Fibroblast of villous mesenchyme (primary cell): Measurements from ENCODE around the gene PNPLA5. TPM values are rescaled to one million over a fixed set of nuclear protein-coding genes. Genes with fewer than 3 reads are reported as not detected.

Source experiments
- DNase-seq: peaks from one replicate; pipeline ENCODE4 v3.0.0-alpha.2; 2010; ENCODE audit warnings: low read depth
- H3K4me3 ChIP-seq: 2 replicates; pipeline ENCODE4 v1.5.1; 2011; ENCODE audit warnings: low read depth, mild to moderate bottlenecking, low read length
- total RNA-seq: library from RNA; depleted of rRNA; stranded (reverse); fragments of >200 nt; gene quantifications from 2 replicates; pipeline ENCODE4 v1.2.3, GENCODE V29; 2012
- TF ChIP-seq, protein P1 (sequence below): IDR thresholded peaks from 2 replicates; pipeline ENCODE4 v1.5.1; 2012; ENCODE audit warnings: low read depth, mild to moderate bottlenecking, low read length; ENCODE audit not compliant: insufficient read depth

PNPLA5 gene
- total RNA-seq, 1 donor = not detected

DNA sequence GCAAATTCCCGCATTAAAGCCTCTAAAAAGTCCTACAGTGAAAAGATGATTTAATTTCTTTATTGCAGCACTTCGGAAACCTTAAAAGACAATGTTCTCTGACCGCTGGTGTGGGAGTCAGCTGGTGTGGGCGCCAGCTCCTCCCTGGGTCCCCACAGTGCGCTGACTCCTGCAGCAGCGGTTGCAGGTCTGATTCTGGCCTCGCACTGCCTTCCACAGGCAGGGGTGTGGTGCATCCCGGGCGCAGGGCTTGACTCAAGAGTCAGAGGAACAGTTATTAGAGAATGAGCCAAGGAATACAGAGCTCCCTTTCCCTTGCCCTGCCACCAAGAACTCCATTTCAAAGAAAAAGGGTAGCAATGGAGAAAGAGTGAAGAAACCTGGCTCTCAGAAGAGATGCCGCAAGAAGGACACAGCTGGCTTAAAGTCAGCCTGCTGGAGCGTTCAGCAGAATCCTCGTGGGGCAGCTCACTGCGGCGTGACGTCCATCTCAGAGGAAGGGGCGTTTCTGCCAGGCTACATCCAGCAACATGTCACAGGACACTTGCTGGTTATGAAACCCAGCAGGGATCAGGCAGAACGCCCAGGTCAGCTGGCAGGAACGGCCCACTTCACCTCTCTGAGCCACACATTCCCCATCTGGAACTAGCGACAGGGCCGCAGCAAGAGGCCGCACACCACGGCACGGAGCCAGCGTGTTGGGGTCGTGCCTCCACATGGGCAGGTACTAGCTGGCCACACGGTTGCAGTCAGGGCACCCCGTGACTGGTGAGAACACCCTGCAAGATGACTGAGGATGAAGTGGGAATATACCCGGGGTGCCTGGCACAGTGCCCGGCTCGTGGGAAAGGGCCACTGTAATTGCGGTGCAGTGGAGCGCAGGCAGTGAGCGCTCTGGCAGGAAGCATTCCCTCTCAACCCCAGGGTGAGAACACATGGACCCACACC is 61.6 kb downstream of the PNPLA5 start:
- TF ChIP-seq, protein P1, sequence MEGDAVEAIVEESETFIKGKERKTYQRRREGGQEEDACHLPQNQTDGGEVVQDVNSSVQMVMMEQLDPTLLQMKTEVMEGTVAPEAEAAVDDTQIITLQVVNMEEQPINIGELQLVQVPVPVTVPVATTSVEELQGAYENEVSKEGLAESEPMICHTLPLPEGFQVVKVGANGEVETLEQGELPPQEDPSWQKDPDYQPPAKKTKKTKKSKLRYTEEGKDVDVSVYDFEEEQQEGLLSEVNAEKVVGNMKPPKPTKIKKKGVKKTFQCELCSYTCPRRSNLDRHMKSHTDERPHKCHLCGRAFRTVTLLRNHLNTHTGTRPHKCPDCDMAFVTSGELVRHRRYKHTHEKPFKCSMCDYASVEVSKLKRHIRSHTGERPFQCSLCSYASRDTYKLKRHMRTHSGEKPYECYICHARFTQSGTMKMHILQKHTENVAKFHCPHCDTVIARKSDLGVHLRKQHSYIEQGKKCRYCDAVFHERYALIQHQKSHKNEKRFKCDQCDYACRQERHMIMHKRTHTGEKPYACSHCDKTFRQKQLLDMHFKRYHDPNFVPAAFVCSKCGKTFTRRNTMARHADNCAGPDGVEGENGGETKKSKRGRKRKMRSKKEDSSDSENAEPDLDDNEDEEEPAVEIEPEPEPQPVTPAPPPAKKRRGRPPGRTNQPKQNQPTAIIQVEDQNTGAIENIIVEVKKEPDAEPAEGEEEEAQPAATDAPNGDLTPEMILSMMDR = no peak
- DNase-seq = peak; percentile 60
- H3K4me3 ChIP-seq = no peak overlapping the region

Other genes with a start within 250 kb of the PNPLA5 start
- 0.32 and 0.86 TPM in 2 replicates for gene EFCAB6, start 79.7 kb downstream of the PNPLA5 start, total RNA-seq
- not detected in 2 replicates for gene SULT4A1, start 29.5 kb downstream of the PNPLA5 start, total RNA-seq
- gene PNPLA3, start 31.8 kb upstream of the PNPLA5 start, total RNA-seq = 5.5 and 8.2 TPM in 2 replicates
- gene SAMM50, start 63.4 kb upstream of the PNPLA5 start, total RNA-seq = 37.6 and 37.7 TPM in 2 replicates
- gene PARVB, start 132.3 kb upstream of the PNPLA5 start, total RNA-seq = 19.0 and 30.9 TPM in 2 replicates